OCI-LY3 (cell line): ENCODE results near the gene C11orf42.
A peak's percentile ranks its signal among the peaks of the same experiment; 100 is the strongest.

Experiments used
- H2AFZ ChIP-seq: fragments of 200-600, 300-600 bp; shearing (Covaris generic); 2 replicates; pipeline ENCODE4 v1.6.0; 2014; ENCODE audit warnings: antibody characterized with exemption, low read depth, low read length
- H3K27ac ChIP-seq: fragments of 200-600, 300-600 bp; sonication (generic); 2 replicates; pipeline ENCODE4 v1.5.1; 2014; ENCODE audit warnings: mild to moderate bottlenecking, low read length, moderate library complexity, mixed read lengths
- H3K27me3 ChIP-seq: fragments of 200-600, 300-600 bp; sonication (generic); 2 replicates; pipeline ENCODE4 v1.6.1; 2014; ENCODE audit warnings: low read depth, low read length, mixed read lengths
- H3K36me3 ChIP-seq: fragments of 200-600, 300-600 bp; sonication (generic); replicated peaks from 2 replicates; pipeline ENCODE3; 2014; ENCODE audit warnings: low read depth, low read length, mixed read lengths
- H3K4me1 ChIP-seq: fragments of 300-600, 200-600 bp; sonication (generic); 2 replicates; pipeline ENCODE4 v1.6.1; 2014; ENCODE audit warnings: low read length, mixed read lengths
- H3K4me2 ChIP-seq: fragments of 200-600, 300-600 bp; sonication (generic); 2 replicates; pipeline ENCODE4 v1.6.1; 2014; ENCODE audit warnings: low read length, mixed read lengths
- H3K4me3 ChIP-seq: fragments of 300-600, 200-600 bp; sonication (generic); 2 replicates; pipeline ENCODE4 v1.5.1; 2014; ENCODE audit warnings: antibody characterized with exemption, mild to moderate bottlenecking, low read length, moderate library complexity
- H3K79me2 ChIP-seq: fragments of 300-600, 200-600 bp; shearing (Covaris generic); 2 replicates; pipeline ENCODE4 v1.6.1; 2014; ENCODE audit warnings: mild to moderate bottlenecking, low read length, mixed read lengths
- H3K9ac ChIP-seq: fragments of 300-600, 200-600 bp; shearing (Covaris generic); 2 replicates; pipeline ENCODE4 v1.6.0; 2014; ENCODE audit warnings: mild to moderate bottlenecking, low read length, moderate library complexity
- H3K9me3 ChIP-seq: fragments of 200-600, 300-600 bp; shearing (Covaris generic); 2 replicates; pipeline ENCODE4 v1.6.1; 2014; ENCODE audit warnings: low read length, mixed read lengths; ENCODE audit not compliant: insufficient read depth
- H4K20me1 ChIP-seq: fragments of 200-600, 300-600 bp; sonication (generic); 2 replicates; pipeline ENCODE4 v1.6.1; 2016; ENCODE audit warnings: low read length, mixed read lengths; ENCODE audit not compliant: insufficient read depth
- CTCF ChIP-seq: fragments of 200-600, 300-600 bp; sonication (generic); IDR thresholded peaks from 2 replicates; pipeline ENCODE4 v1.5.1; 2014; ENCODE audit warnings: antibody characterized with exemption, low read length, low read depth
- EZH2phosphoT487 ChIP-seq: fragments of 200-600 bp; shearing (Covaris generic); IDR thresholded peaks from 2 replicates; pipeline ENCODE4 v1.6.1; 2018; ENCODE audit warnings: antibody characterized with exemption, mixed run types, low read depth

Gene C11orf42

GRCh38 chr11:6233984-6234386 is 28.6 kb downstream of the C11orf42 start:
- Histone ChIP-seq H3K4me2 (peak overlapping the region; percentile 89), H3K27me3 (no peaks in the 10 kb centered on the region), H4K20me1 (0 out of 2 replicates have a peak, but pooled peaks cover 4% of the 10 kb centered on the region), H3K79me2 (peaks cover 24% of the 10 kb centered on the region), H3K4me3 (peak overlapping the region; percentile 83), H3K4me1 (peaks cover 6% of the 10 kb centered on the region), H3K9me3 (no peaks in the 10 kb centered on the region), H3K9ac (peak overlapping the region; percentile 75), H2AFZ (peak overlapping the region; percentile 61; the same call in 1 of the 2 replicates), H3K36me3 (no peaks in the 10 kb centered on the region), H3K27ac (no peak overlapping the region)
- no peak for TF ChIP-seq CTCF
- no peak for TF ChIP-seq EZH2phosphoT487

GRCh38 chr11:6234387-6235107 is 29.2 kb downstream of the C11orf42 start, which contains the start of gene FHIP1B:
TSS of gene FHIP1B (minus strand) at chr11:6234636. CDS start at chr11:6224516, 10,120 bp downstream.
- TF ChIP-seq CTCF = no peak
- no peak for TF ChIP-seq EZH2phosphoT487
- Histone ChIP-seq H3K27ac (peak within 1 kb of the TSS; percentile 32), H3K4me2 (peak within 1 kb of the TSS; percentile 89)

GRCh38 chr11:6237266-6237665 is 31.9 kb downstream of the C11orf42 start:
- no peak overlapping the region for H3K4me3 ChIP-seq
- no peaks in the 10 kb centered on the region for H3K9me3 ChIP-seq
- no peaks in the 10 kb centered on the region for H4K20me1 ChIP-seq
- no peak for TF ChIP-seq EZH2phosphoT487
- TF ChIP-seq CTCF = no peak
- H3K4me1 ChIP-seq = peaks cover 6% of the 10 kb centered on the region
- H3K36me3 ChIP-seq = no peaks in the 10 kb centered on the region
- peaks cover 15% of the 10 kb centered on the region for H3K79me2 ChIP-seq
- H3K27ac ChIP-seq = no peak overlapping the region
- no peak overlapping the region for H3K9ac ChIP-seq
- H2AFZ ChIP-seq = no peak overlapping the region
- no peak overlapping the region for H3K4me2 ChIP-seq
- no peaks in the 10 kb centered on the region for H3K27me3 ChIP-seq

More at GRCh38 chr11:6234387-6235107, 29.2 kb downstream of the C11orf42 start, which contains the start of gene FHIP1B:
- peak within 1 kb of the TSS; percentile 75 for H3K9ac ChIP-seq
- peaks cover 6% of the 10 kb centered on the region for H3K4me1 ChIP-seq
- peak within 1 kb of the TSS; percentile 90 for H3K4me3 ChIP-seq
- H3K27me3 ChIP-seq = no peaks in the 10 kb centered on the region
- peaks cover 20% of the 10 kb centered on the region for H3K79me2 ChIP-seq
- peak within 1 kb of the TSS; percentile 94 for H2AFZ ChIP-seq
- no peaks in the 10 kb centered on the region for H3K36me3 ChIP-seq
- 0 out of 2 replicates have a peak, but pooled peaks cover 4% of the 10 kb centered on the region for H4K20me1 ChIP-seq
- no peaks in the 10 kb centered on the region for H3K9me3 ChIP-seq

GRCh38 chr11:6237761-6238302 is 32.5 kb downstream of the C11orf42 start:
- peaks cover 14% of the 10 kb centered on the region for H3K79me2 ChIP-seq
- no peaks in the 10 kb centered on the region for H3K36me3 ChIP-seq
- H3K4me3 ChIP-seq = no peak overlapping the region
- H3K9me3 ChIP-seq = no peaks in the 10 kb centered on the region
- no peak overlapping the region for H3K4me2 ChIP-seq
- H4K20me1 ChIP-seq = no peaks in the 10 kb centered on the region
- peaks cover 6% of the 10 kb centered on the region for H3K4me1 ChIP-seq
- no peak overlapping the region for H2AFZ ChIP-seq
- TF ChIP-seq EZH2phosphoT487 (no peak), CTCF (no peak)
- no peak overlapping the region for H3K27ac ChIP-seq
- no peak overlapping the region for H3K9ac ChIP-seq
- H3K27me3 ChIP-seq = no peaks in the 10 kb centered on the region
